HepG2 (cell line): Measurements from ENCODE around the gene CDC42SE1. TPM values are rescaled to one million over a fixed set of nuclear protein-coding genes. Genes with fewer than 3 reads are reported as not detected.

Experiments
- ASH2L ChIP-seq: fragments of 300-600, 200-600 bp; sonication (generic); IDR thresholded peaks from 2 replicates; pipeline ENCODE4 v1.7.0; 2017; ENCODE audit warnings: low read depth, mild to moderate bottlenecking, moderate library complexity, mixed read lengths, low read length; ENCODE audit not compliant: insufficient read length
- ATF5 ChIP-seq: sonication (generic); formaldehyde crosslinking; IDR thresholded peaks from 2 replicates; pipeline ENCODE4 v1.4.0; 2020; ENCODE audit warnings: mild to moderate bottlenecking, low read depth, missing genetic modification reagents
- BRD4 ChIP-seq: sonication (generic); formaldehyde crosslinking; IDR thresholded peaks from 2 replicates; pipeline ENCODE4 v1.4.0; 2020; ENCODE audit warnings: missing genetic modification reagents
- E2F2 ChIP-seq: sonication (generic); formaldehyde crosslinking; IDR thresholded peaks from 2 replicates; pipeline ENCODE4 v1.4.0; 2020; ENCODE audit warnings: missing genetic modification reagents, borderline replicate concordance
- ELF1 ChIP-seq: sonication (generic); formaldehyde crosslinking; IDR thresholded peaks from 2 replicates; pipeline ENCODE4 v1.4.0; 2020; ENCODE audit warnings: missing genetic modification reagents
- GPBP1L1 ChIP-seq: sonication (generic); formaldehyde crosslinking; IDR thresholded peaks from 2 replicates; pipeline ENCODE4 v1.5.0; 2020; ENCODE audit warnings: mild to moderate bottlenecking, missing genetic modification reagents
- MEIS2 ChIP-seq: sonication (generic); formaldehyde crosslinking; IDR thresholded peaks from 2 replicates; pipeline ENCODE4 v1.9.0; 2021; ENCODE audit warnings: mild to moderate bottlenecking, missing genetic modification reagents
- NFKBIZ ChIP-seq: IDR thresholded peaks from 2 replicates; pipeline ENCODE4 v1.6.1; 2018; ENCODE audit warnings: missing genetic modification reagents, missing compliant biosample characterization
- SP5 ChIP-seq: IDR thresholded peaks from 2 replicates; pipeline ENCODE4 v1.6.1; 2016; ENCODE audit warnings: low read depth, borderline replicate concordance
- ZBED4 ChIP-seq: sonication (generic); formaldehyde crosslinking; IDR thresholded peaks from 2 replicates; pipeline ENCODE4 v1.4.0; 2020; ENCODE audit warnings: missing genetic modification reagents, borderline replicate concordance
- ZFP82 ChIP-seq: sonication (generic); formaldehyde crosslinking; IDR thresholded peaks from 2 replicates; pipeline ENCODE4 v1.5.1; 2020; ENCODE audit warnings: mild to moderate bottlenecking, missing genetic modification reagents, borderline replicate concordance
- ZHX2 ChIP-seq, 2 experiments: sonication (generic) in 1 of 2; formaldehyde crosslinking in 1 of 2; IDR thresholded peaks; 2 replicates each; pipeline versions ENCODE4 v1.6.1 to v1.9.0; 2014 to 2022; ENCODE audit warnings: antibody characterized with exemption in 1 of 2, borderline replicate concordance in 1 of 2, inconsistent platforms in 1 of 2, low read depth in 1 of 2, missing genetic modification reagents in 1 of 2
- ZNF160 ChIP-seq: sonication (generic); formaldehyde crosslinking; IDR thresholded peaks from 2 replicates; pipeline ENCODE4 v1.8.0; 2022; ENCODE audit warnings: mild to moderate bottlenecking, inconsistent platforms, missing genetic modification reagents
- ZNF672 ChIP-seq: sonication (generic); formaldehyde crosslinking; IDR thresholded peaks from 2 replicates; pipeline ENCODE4 v1.8.1; 2022; ENCODE audit warnings: missing genetic modification reagents
- polyA plus RNA-seq, 8 experiments: library from polyadenylated mRNA; depleted of rRNA in 3 of 8; stranded (reverse) in 7 of 8; unstranded in 1 of 8; fragments of >200 nt; fragmentation: Illumina TruSeq in 4 of 8; extraction: Trizol in 4 of 8; gene quantifications; 2 replicates each; pipeline versions ENCODE4 v1.2.1 to v1.2.3, GENCODE V29; 2011 to 2016; ENCODE audit warnings: low read depth in 4 of 8, missing spikeins in 1 of 8, mixed read lengths in 1 of 8; ENCODE audit not compliant: insufficient read depth in 1 of 8
- total RNA-seq, 5 experiments: library from RNA; depleted of rRNA; stranded (reverse); fragments of >200 nt; fragmentation: Illumina TruSeq; extraction: Trizol; gene quantifications; 2 replicates each; pipeline ENCODE4 v1.2.3, GENCODE V29; 2016; ENCODE audit warnings: low read depth in 1 of 5

Gene CDC42SE1
- total and polyA plus RNA-seq, 2 of the 13 experiments (the other 11 are each of a cell fraction or from before 2014, with no cell fraction given), result 17.6 to 17.9 TPM

GRCh38 chr1:151059109-151060006 lies at the start of gene CDC42SE1 (continued):
- TF ChIP-seq ZHX2 (IDR thresholded peaks at IDR 0.05; ENCODE audit: low read depth) (0 out of 2 replicates have a peak, but pooled peaks have one; percentile 46), ZHX2 (CRISPR knock-in tag; IDR thresholded peaks at IDR 0.05; ENCODE audit: borderline replicate concordance) (no peak), MEIS2 (no peak), BRD4 (CRISPR knock-in tag) (no peak; the same call in 1 of the 2 replicates), SP5 (CRISPR knock-in tag) (peak; percentile 59), ATF5 (no peak), ASH2L (peak; percentile 78), ZFP82 (CRISPR knock-in tag) (0 out of 2 replicates have a peak, but pooled peaks have one; percentile 43), NFKBIZ (CRISPR knock-in tag) (peak; percentile 70; the same call in 1 of the 2 replicates), GPBP1L1 (CRISPR knock-in tag) (no peak), ZNF160 (CRISPR knock-in tag) (no peak), ZBED4 (CRISPR knock-in tag) (0 out of 2 replicates have a peak, but pooled peaks have one; percentile 38), ZNF672 (CRISPR knock-in tag) (no peak), E2F2 (CRISPR knock-in tag) (no peak), ELF1 (CRISPR knock-in tag) (peak; percentile 88)
